Esophagus muscularis mucosa (tissue), 3 donors: Measurements from ENCODE around the gene C14orf180.

Source experiments
- CTCF ChIP-seq, 3 experiments: fragments of 200-600 bp in 2 of 3; fragments of 450-650 bp in 1 of 3; sonication (generic) in 2 of 3; IDR thresholded peaks; one replicate each; pipeline ENCODE4 v1.5.1; 2017 to 2019; ENCODE audit warnings: antibody characterized with exemption in 3 of 3, mild to moderate bottlenecking in 2 of 3, moderate library complexity in 1 of 3
- POLR2A ChIP-seq: fragments of 450-650 bp; IDR thresholded peaks from one replicate; pipeline ENCODE4 v1.6.1; 2017; ENCODE audit warnings: antibody characterized with exemption, moderate library complexity, mild to moderate bottlenecking, low read depth
- POLR2AphosphoS5 ChIP-seq, 2 donors: sonication (generic); formaldehyde crosslinking; IDR thresholded peaks; one replicate each; pipeline ENCODE4 v1.6.1; 2017; ENCODE audit warnings: antibody characterized with exemption in 2 of 2

GRCh38 chr14:104545942-104546501 is 33.5 kb upstream of the C14orf180 start:
- TF ChIP-seq CTCF (IDR thresholded peaks at IDR 0.05) (no peak), POLR2AphosphoS5 (IDR thresholded peaks at IDR 0.05) (no peak), POLR2A (no peak)
